PC-3 (cell line): ENCODE results near the gene TP53I13.

Experiments
- CTCF ChIP-seq: fragments of 300-600 bp; sonication (generic); conservative IDR thresholded peaks from 2 replicates; pipeline ENCODE4 v1.5.1; 2017; ENCODE audit warnings: antibody characterized with exemption, low read depth, mild to moderate bottlenecking, low read length
- EZH2 ChIP-seq: fragments of 300-600 bp; sonication (generic); IDR thresholded peaks from one replicate; pipeline ENCODE4 v1.6.1; 2017; ENCODE audit warnings: antibody characterized with exemption, mild to moderate bottlenecking, low read length; ENCODE audit not compliant: unreplicated experiment

DNA sequence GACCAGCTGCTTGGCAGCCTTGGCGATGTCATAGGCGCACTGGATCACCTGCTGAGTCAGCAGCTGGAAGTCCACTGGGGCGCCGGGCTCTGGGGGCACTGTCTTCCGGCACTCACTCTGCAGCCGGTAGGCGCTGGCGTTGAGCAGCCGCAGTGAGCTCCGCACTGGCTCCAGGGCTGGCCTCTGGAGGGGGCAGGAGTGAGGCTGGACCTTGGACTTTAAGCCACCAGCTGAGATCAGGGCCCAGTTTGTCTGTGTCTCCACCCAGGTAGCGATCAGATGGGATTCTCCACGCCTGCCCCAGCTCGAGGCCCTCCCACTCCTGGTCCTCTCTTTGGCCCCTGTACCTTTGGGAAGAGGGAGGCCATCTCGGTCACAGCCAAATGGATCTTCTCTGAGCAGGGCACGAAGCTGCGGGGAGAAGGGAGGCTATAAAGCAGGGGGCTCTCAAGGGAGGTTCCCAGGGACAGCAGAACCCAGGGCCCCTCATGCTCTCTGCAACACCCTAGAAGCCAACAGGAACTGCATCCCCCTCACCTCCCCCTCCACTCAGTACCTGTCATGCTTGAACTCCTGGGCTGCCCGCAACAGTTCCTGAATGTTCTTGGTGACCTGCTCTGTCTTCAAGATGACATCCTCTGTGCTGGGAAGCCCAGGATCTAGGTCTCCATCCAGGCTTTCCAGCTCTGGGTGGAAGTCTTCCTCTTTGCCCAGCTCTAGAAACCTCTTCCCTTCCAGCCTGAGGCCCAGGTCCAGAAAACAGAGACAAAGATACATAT, 6.4 kb downstream of the TP53I13 start:
- TF ChIP-seq CTCF, result no peak
- no peak for TF ChIP-seq EZH2
